Body of pancreas (tissue), 4 donors: ENCODE results near the gene NXPH4. TPM values are rescaled to one million over a fixed set of nuclear protein-coding genes. Genes with fewer than 3 reads are reported as not detected.

ENCODE experiments used
- ATAC-seq: fragments of 150-250 bp; one replicate; pipeline ENCODE4 v1.9.1; 2016
- DNase-seq, 4 donors: peaks; one replicate each; pipeline ENCODE4 v3.0.0-alpha.2; 2019
- H3K27ac ChIP-seq, 4 donors: fragments of 200-600 bp; sonication (generic); 1 replicate in 3 of 4; 2 replicates in 1 of 4; pipeline versions ENCODE4 v1.5.1 to v1.6.1; 2016 to 2019; ENCODE audit warnings: mild to moderate bottlenecking in 1 of 4, mixed read lengths in 1 of 4, moderate library complexity in 1 of 4
- H3K27me3 ChIP-seq, 2 donors: fragments of 200-600 bp; sonication (generic); one replicate each; pipeline ENCODE4 v1.6.0; 2016; ENCODE audit warnings: mild to moderate bottlenecking in 1 of 2
- H3K36me3 ChIP-seq, 2 donors: fragments of 200-600 bp; sonication (generic); replicated peaks in 1 of 2; 2 replicates each; pipeline ENCODE4 v1.5.1; 2016; ENCODE audit warnings: low read depth in 2 of 2; ENCODE audit not compliant: insufficient read depth in 1 of 2
- H3K4me1 ChIP-seq: fragments of 200-600 bp; sonication (generic); one replicate; pipeline ENCODE4 v1.6.0; 2016
- H3K4me3 ChIP-seq, 2 donors: fragments of 200-600 bp; sonication (generic); 1 replicate in 1 of 2; 2 replicates in 1 of 2; pipeline ENCODE4 v1.5.1; 2016 to 2019
- H3K9me3 ChIP-seq, 3 donors: fragments of 200-600 bp; sonication (generic); 1 replicate in 2 of 3; 2 replicates in 1 of 3; pipeline ENCODE4 v1.5.1; 2016
- POLR2A ChIP-seq, 3 donors: fragments of 450-650 bp; IDR thresholded peaks; one replicate each; pipeline ENCODE4 v1.6.1; 2016; ENCODE audit warnings: antibody characterized with exemption in 3 of 3, mild to moderate bottlenecking in 2 of 3
- WGBS, 2 donors: methylation state at CpG; one replicate each; pipeline ENCODE4 v1.1.5; 2017; 5-methylcytosine and 5-hydroxymethylcytosine counted together
- intact Hi-C: fragments of 100-400 bp; cut with DNase I; formaldehyde crosslinking; loops from one replicate; pipeline ENCODE4 v1.15.1; 2023
- total RNA-seq, 2 donors: library from RNA; depleted of rRNA; stranded (reverse); fragments of >200 nt; gene quantifications; one replicate each; pipeline ENCODE4 v1.1.0, GENCODE V29; 2016
- TF ChIP-seq, protein P1 (sequence below), 7 experiments: fragments of 450-650 bp in 4 of 7; fragments of 200-600 bp in 3 of 7; sonication (generic) in 3 of 7; IDR thresholded peaks; one replicate each; pipeline ENCODE4 v1.5.1; 2016 to 2019; ENCODE audit warnings: antibody characterized with exemption in 7 of 7

The NXPH4 gene
- total RNA-seq, 2 donors from 2014 or later = 2.9 to 4.6 TPM

DNA sequence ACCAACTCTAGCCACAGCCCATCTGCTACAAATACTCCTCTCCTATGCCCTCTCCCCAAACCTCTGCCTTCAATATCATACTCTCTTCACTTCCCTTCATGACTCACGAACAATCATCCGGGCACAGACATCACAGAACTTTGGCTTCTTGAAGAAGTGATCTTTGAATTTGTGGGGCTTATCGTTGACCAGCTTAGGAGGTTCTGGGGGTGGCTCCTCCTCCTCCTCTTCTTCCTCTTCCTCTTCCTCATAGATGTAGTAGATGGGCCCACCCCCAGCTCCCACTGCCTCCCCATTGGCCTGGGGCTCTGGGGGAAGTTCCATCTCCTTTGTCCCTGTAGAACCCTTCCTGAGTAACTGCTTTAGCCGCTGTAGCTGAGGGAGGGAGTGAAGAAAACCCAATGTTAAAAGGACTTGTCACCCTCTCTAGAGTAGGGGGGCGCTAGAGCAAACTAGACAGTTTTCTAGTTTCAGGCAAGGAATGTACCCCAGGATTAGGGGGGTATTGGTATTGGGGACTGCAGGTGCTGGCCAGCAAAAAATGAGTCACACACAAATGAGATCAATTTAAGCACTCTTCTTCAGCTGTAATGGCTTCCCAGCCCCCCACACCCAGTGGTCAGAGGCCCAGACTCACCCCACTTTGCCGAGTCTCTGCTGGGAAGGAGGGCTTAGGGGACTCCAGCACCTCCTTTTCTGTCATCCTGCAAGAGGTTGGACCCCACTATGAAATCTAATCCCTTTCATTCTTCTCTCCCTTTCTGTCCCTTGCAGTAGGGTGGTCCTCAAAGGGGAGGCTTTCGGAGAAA is 32.5 kb downstream of the NXPH4 start:
- no peaks in the 10 kb centered on the region for H3K4me1 ChIP-seq
- no peak for ATAC-seq
- WGBS, 2 donors = 68 to 74% methylated on average over 7 of the region's 7 CpGs
- intact Hi-C loops = no loop called here
- TF ChIP-seq, protein P1, sequence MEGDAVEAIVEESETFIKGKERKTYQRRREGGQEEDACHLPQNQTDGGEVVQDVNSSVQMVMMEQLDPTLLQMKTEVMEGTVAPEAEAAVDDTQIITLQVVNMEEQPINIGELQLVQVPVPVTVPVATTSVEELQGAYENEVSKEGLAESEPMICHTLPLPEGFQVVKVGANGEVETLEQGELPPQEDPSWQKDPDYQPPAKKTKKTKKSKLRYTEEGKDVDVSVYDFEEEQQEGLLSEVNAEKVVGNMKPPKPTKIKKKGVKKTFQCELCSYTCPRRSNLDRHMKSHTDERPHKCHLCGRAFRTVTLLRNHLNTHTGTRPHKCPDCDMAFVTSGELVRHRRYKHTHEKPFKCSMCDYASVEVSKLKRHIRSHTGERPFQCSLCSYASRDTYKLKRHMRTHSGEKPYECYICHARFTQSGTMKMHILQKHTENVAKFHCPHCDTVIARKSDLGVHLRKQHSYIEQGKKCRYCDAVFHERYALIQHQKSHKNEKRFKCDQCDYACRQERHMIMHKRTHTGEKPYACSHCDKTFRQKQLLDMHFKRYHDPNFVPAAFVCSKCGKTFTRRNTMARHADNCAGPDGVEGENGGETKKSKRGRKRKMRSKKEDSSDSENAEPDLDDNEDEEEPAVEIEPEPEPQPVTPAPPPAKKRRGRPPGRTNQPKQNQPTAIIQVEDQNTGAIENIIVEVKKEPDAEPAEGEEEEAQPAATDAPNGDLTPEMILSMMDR (IDR thresholded peaks at IDR 0.05) = no peak
- no peak for TF ChIP-seq POLR2A (IDR thresholded peaks at IDR 0.05)
- H3K4me3 ChIP-seq = no peak overlapping the region
- DNase-seq = peak in 1 of 4 donors; percentile 4
- H3K36me3 ChIP-seq = no peaks in the 10 kb centered on the region
- no peaks in the 10 kb centered on the region for H3K9me3 ChIP-seq
- H3K27me3 ChIP-seq = no peaks in the 10 kb centered on the region
- H3K27ac ChIP-seq = no peak overlapping the region

DNA sequence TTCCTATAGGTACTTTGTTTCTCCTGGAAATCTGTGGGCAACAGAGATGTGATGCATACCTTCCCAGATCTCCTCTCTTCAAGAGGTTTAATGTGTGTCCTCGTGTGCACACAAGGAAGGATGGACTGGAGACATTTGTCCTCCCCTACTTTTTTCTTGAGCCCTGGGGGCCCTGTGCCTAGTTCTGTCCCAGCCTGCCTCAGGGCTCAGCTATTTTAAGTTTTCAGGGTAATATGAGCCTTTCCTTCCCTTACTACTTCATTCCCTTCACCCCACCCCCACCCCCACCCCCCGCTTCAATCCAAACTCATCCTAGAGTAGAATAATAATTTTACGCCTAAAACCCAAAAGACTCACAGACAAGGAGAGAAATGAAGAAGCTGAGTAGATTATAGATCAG is 33.9 kb downstream of the NXPH4 start:
- Histone ChIP-seq H3K27ac (no peak overlapping the region), H3K9me3 (no peaks in the 10 kb centered on the region), H3K36me3 (no peaks in the 10 kb centered on the region), H3K27me3 (no peaks in the 10 kb centered on the region), H3K4me1 (no peaks in the 10 kb centered on the region), H3K4me3 (no peak overlapping the region)
- 80 to 81% methylated on average over 3 of the region's 3 CpGs for WGBS, 2 donors
- DNase-seq (no peak), ATAC-seq (no peak)
- intact Hi-C loops = no loop called here
- no peak for TF ChIP-seq POLR2A (IDR thresholded peaks at IDR 0.05)
- TF ChIP-seq, protein P1 (IDR thresholded peaks at IDR 0.05) = no peak

DNA sequence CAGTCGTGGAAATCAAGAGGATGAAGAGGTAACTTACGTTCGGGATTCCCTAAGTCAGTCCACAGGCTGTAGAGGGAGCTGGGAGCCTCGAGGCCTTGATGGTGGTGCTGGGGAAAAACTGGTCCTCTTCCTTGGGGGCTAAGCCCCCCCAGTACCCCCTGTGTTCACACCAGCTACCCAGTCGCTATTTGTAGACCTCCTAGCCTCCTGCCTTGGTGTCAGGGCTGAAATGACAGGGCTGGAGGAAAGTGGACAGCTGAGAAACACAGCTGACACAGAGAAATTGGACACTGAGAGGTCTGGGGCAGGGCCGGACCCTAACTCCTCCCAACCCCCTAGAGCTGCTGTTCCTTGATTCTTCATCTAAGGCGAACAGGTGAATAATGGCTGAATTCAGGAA is 34.4 kb downstream of the NXPH4 start, which contains the start of gene STAC3:
Gene STAC3, minus strand, starts transcription at position 232 of the 400 bp plus-strand sequence. CDS start 1,551 bp downstream, outside the sequence.
- Histone ChIP-seq H3K9me3 (no peaks in the 10 kb centered on the region), H3K27ac (no peak within 1 kb of the TSS), H3K27me3 (no peaks in the 10 kb centered on the region), H3K4me3 (no peak within 1 kb of the TSS), H3K36me3 (no peaks in the 10 kb centered on the region), H3K4me1 (no peaks in the 10 kb centered on the region)
- intact Hi-C loops = no loop called here
- ATAC-seq (no peak), DNase-seq (no peak)
- 41 to 68% methylated on average over 6 to 7 of the region's 7 CpGs for WGBS, 2 donors
- TF ChIP-seq, protein P1 (IDR thresholded peaks at IDR 0.05) = no peak
- TF ChIP-seq POLR2A (IDR thresholded peaks at IDR 0.05) = no peak

DNA sequence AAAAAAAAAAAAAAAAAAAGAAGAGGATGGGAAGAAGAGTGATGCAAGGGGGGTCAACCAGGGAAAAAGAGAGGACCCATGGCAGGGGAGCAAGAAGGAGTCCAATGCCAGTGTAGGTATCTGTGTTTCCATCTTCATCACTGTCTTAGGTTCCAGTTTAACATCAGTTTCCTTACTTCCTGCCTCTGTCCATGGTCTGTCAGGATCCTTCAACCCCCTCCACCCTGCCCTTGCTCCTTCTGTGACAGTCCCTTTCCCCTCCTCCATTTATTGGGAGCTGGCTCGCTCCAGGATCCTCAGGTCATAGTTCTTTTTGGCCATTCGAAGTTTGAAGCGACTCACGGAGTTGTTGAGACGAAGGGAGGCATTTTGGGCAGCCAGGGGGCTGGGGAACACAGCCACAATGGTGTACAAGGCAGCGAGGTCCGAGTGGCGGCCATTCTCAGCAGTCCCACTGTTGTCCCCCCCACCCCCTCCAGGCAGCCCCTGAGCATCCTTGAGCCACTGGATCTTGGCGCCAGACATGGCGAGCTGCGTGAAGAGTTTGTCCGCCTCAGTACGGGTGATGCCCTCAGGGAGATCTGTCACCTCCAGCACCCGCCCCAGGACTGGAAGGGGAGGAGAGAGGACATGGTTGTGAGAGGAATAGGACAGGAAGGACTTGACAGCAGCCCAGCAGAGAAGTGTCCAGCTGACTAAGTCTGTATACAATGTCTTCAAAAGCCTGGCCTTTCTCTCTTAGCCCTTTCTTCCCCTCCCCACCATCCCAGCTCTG is 38.1 kb downstream of the NXPH4 start:
- no peak overlapping the region for H3K27ac ChIP-seq
- H3K4me3 ChIP-seq = no peak overlapping the region
- 92 to 93% methylated on average over 7 to 14 of the region's 14 CpGs for WGBS, 2 donors
- H3K4me1 ChIP-seq = peaks cover 14% of the 10 kb centered on the region
- TF ChIP-seq, protein P1 (IDR thresholded peaks at IDR 0.05) = no peak
- TF ChIP-seq POLR2A (IDR thresholded peaks at IDR 0.05) = no peak
- ATAC-seq (no peak), DNase-seq (no peak)
- H3K36me3 ChIP-seq = peaks cover 0 to 17% of the 10 kb centered on the region in 2 donors
- intact Hi-C loops = no loop called here
- H3K9me3 ChIP-seq = no peaks in the 10 kb centered on the region
- no peaks in the 10 kb centered on the region for H3K27me3 ChIP-seq
